GM12878 (cell line): Measurements from ENCODE around the gene TMEM131L. TPM values are rescaled to one million over a fixed set of nuclear protein-coding genes. Genes with fewer than 3 reads are reported as not detected.

Experiments used
- ATAC-seq: fragments of 200-7000 bp; cut with Tn5 transposase; 3 replicates; pipeline ENCODE4 v1.9.1; 2020; ENCODE audit warnings: mild to moderate bottlenecking, moderate library complexity
- BruUV-seq: library from RNA; stranded (reverse); fragments of 400-500 nt; replicated peaks from 2 replicates; lab custom pipeline; 2021; lab: Mats Ljungman, UMichigan
- CTCF ChIA-PET: fragments of 300-600 bp; sonication (Branson Sonifier 250); formaldehyde crosslinking; extraction: SDS; loops from one replicate; lab custom pipeline; 2021; ENCODE audit warnings: inconsistent platforms; lab: Yijun Ruan, JAX
- POLR2A ChIA-PET: fragments of 350-600 bp; formaldehyde crosslinking; extraction: SDS; loops from one replicate; lab custom pipeline; 2021; ENCODE audit warnings: inconsistent platforms; lab: Charles Lee
- RAD21 ChIA-PET: fragments of 300-600 bp; sonication (Branson Sonifier 250); formaldehyde crosslinking; loops from one replicate; lab custom pipeline; 2023; ENCODE audit warnings: antibody characterized with exemption; ENCODE audit not compliant: unreplicated experiment; lab: Charles Lee
- SMC1A ChIA-PET: fragments of 300-600 bp; sonication (Branson Sonifier 250); formaldehyde crosslinking; loops from one replicate; lab custom pipeline; 2023; ENCODE audit not compliant: unreplicated experiment, uncharacterized antibody; lab: Charles Lee
- DNase-seq: peaks from one replicate; pipeline ENCODE4 v3.0.0-alpha.2; 2011; ENCODE audit warnings: low read depth, low spot score
- FAIRE-seq: peaks from 3 replicates; lab custom pipeline; 2011; peaks lifted over from hg19 to GRCh38; lab: Jason Lieb, UNC
- H2AFZ ChIP-seq: 2 replicates; pipeline ENCODE4 v1.6.0; 2011; ENCODE audit warnings: low read depth, low read length, control low read depth; ENCODE audit not compliant: control insufficient read depth
- H3K27ac ChIP-seq: 2 replicates; pipeline ENCODE4 v1.5.1; 2011; ENCODE audit warnings: control low read depth; ENCODE audit not compliant: control insufficient read depth, insufficient read depth
- H3K27me3 ChIP-seq, 2 experiments: replicated peaks in 1 of 2; 2 replicates each; pipeline versions ENCODE4 v1.6.0 to v1.6.1; 2011; ENCODE audit warnings: low read length in 1 of 2; ENCODE audit not compliant: control insufficient read depth in 2 of 2, insufficient read depth in 2 of 2
- H3K36me3 ChIP-seq, 2 experiments: 2 replicates each; pipeline ENCODE4 v1.5.1; 2011; ENCODE audit warnings: low read length in 1 of 2; ENCODE audit not compliant: control insufficient read depth in 2 of 2, insufficient read depth in 2 of 2
- H3K4me1 ChIP-seq: 2 replicates; pipeline ENCODE4 v1.6.1; 2011; ENCODE audit warnings: mild to moderate bottlenecking, low read length, moderate library complexity, mixed read lengths; ENCODE audit not compliant: control insufficient read depth, insufficient read depth
- H3K4me2 ChIP-seq: 2 replicates; pipeline ENCODE4 v1.6.0; 2011; ENCODE audit warnings: control low read depth; ENCODE audit not compliant: control insufficient read depth, insufficient read depth
- H3K4me3 ChIP-seq: fragments of 200-600 bp; sonication (generic); 2 replicates; pipeline ENCODE4 v1.5.1; 2016
- H3K79me2 ChIP-seq: 2 replicates; pipeline ENCODE4 v1.6.0; 2011; ENCODE audit warnings: low read length; ENCODE audit not compliant: control insufficient read depth, insufficient read depth
- H3K9ac ChIP-seq: 2 replicates; pipeline ENCODE4 v1.8.0; 2011; ENCODE audit warnings: low read length, control low read depth, mixed read lengths; ENCODE audit not compliant: control insufficient read depth, insufficient read depth
- H3K9me3 ChIP-seq: replicated peaks from 3 replicates; pipeline ENCODE4 v1.5.1; 2011; ENCODE audit warnings: mild to moderate bottlenecking, low read length; ENCODE audit not compliant: control insufficient read depth, insufficient read depth
- H4K20me1 ChIP-seq: 2 replicates; pipeline ENCODE4 v1.6.0; 2011; ENCODE audit not compliant: control insufficient read depth, insufficient read depth
- CHD1 ChIP-seq: IDR thresholded peaks from 2 replicates; pipeline ENCODE4 v1.6.1; 2012; ENCODE audit warnings: low read depth, low read length, improper control_type of control experiment
- WGBS: methylation state at CpG from one replicate; pipeline ENCODE4 v1.1.6; 2016; ENCODE audit warnings: low lambda C conversion rate; ENCODE audit not compliant: insufficient replicate concordance, insufficient coverage; ENCODE audit errors: missing lambda C conversion rate; 5-methylcytosine and 5-hydroxymethylcytosine counted together
- in situ Hi-C: fragments of 300-500 bp; cut with MboI; formaldehyde crosslinking; loops from 9 replicates; pipeline ENCODE4 v1.14.3; 2018; ENCODE audit warnings: mixed read lengths
- intact Hi-C: fragments of 100-400 bp; cut with micrococcal nuclease; formaldehyde crosslinking; loops from one replicate; pipeline ENCODE4 v1.14.2; 2022; ENCODE audit not compliant: unreplicated experiment
- polyA plus RNA-seq, 11 experiments: library from polyadenylated mRNA; depleted of rRNA in 4 of 11; unstranded in 6 of 11; stranded (reverse) in 5 of 11; fragments of >200 nt; fragmentation: Nextera tagmentation in 4 of 11; fragmentation: Illumina TruSeq in 1 of 11; extraction: Ambion mirVana in 4 of 11; extraction: Trizol in 1 of 11; gene quantifications; 1 replicate in 1 of 11; 2 replicates in 10 of 11; pipeline versions ENCODE4 v1.2.1 to v1.2.3, GENCODE V29; 2011 to 2016; ENCODE audit warnings: inconsistent platforms in 2 of 11, missing spikeins in 2 of 11, low read depth in 1 of 11
- total RNA-seq, 4 experiments: library from RNA; depleted of rRNA in 3 of 4; stranded (reverse); fragments of >200 nt in 3 of 4; fragmentation: Illumina TruSeq in 1 of 4; extraction: Trizol in 1 of 4; gene quantifications; 2 replicates each; pipeline versions ENCODE4 v1.2.1 to v1.2.3, GENCODE V29; 2013 to 2021
- TF ChIP-seq, protein P1 (sequence below): fragments of 450-650 bp; IDR thresholded peaks from 2 replicates; pipeline ENCODE4 v1.6.1; 2017; ENCODE audit warnings: mild to moderate bottlenecking, moderate library complexity
- TF ChIP-seq, protein P2 (sequence below): fragments of 450-650 bp; IDR thresholded peaks from 2 replicates; pipeline ENCODE4 v1.6.1; 2017; ENCODE audit warnings: low read depth, mild to moderate bottlenecking, moderate library complexity

Gene TMEM131L
- total and polyA plus RNA-seq, 10 of the 15 experiments (the other 5 are each of a cell fraction or from before 2014, with no cell fraction given) = 8.5 to 101 (median 74.4) TPM

DNA sequence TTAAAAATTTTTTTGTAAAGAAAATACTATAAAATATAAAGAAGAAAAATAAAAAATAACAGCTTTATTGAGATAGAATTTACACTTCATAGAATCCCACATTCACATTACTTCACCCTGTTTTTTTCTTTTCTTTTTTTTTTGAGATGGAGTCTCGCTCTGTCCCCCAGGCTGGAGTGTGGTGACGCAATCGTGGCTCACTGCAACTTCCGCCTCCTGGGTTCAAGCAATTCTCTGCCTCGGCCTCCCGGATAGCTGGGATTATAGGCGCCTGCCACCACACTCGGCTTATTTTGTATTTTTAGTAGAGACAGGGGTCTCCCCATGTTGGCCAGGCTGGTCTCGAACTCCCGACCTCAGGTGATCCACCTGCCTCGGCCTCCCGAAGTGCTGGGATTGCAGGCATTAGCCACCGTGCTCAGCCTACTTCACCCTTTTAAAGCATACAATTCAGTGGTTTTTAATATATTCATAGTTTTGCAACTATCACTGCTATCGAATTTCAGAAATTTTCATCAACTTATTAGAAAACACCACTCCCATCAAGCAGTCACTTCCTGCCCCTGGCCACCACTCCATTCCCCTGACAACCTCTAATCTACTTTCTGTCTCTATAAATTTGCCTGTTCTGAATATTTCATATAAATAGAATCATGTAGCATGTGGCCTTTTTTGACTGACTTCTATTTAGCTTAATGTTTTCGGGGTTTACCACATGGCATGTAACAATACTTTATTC, 48.7 kb downstream of the TMEM131L start:
- Histone ChIP-seq H3K27ac (no peak overlapping the region), H3K9me3 (no peaks in the 10 kb centered on the region; the same call in 1 of the 3 replicates), H3K4me1 (peaks cover 38% of the 10 kb centered on the region), H3K79me2 (peaks cover 99% of the 10 kb centered on the region), H3K27me3 (no peaks in the 10 kb centered on the region), H2AFZ (no peak overlapping the region), H3K9ac (no peak overlapping the region), H3K4me2 (no peak overlapping the region), H3K4me3 (no peak overlapping the region), H3K36me3 (peaks cover 2 to 44% of the 10 kb centered on the region in 2 experiments; a peak in 3 of 4 replicates), H4K20me1 (no peaks in the 10 kb centered on the region)
- SMC1A ChIA-PET = interaction anchor here (1.0 to 12.9 kb wide), 8 partner anchors 9 to 82 kb away, joined by 3 to 177 read pairs (median 10); no protein-coding TSS in a partner anchor
- WGBS = 87% methylated on average over 15 of the region's 15 CpGs
- FAIRE-seq = no peak
- RAD21 ChIA-PET = interaction anchor here (1.3 to 1.6 kb wide), 3 partner anchors 15 to 49 kb away, joined by 3 to 4 read pairs (median 4); partner anchors contain the start of gene TMEM131L
- CTCF ChIA-PET = interaction anchor here (0.6 to 1.6 kb wide), 4 partner anchors 17 to 173 kb away, joined by 3 to 5 read pairs (median 3); no protein-coding TSS in a partner anchor
- TF ChIP-seq, protein P1, sequence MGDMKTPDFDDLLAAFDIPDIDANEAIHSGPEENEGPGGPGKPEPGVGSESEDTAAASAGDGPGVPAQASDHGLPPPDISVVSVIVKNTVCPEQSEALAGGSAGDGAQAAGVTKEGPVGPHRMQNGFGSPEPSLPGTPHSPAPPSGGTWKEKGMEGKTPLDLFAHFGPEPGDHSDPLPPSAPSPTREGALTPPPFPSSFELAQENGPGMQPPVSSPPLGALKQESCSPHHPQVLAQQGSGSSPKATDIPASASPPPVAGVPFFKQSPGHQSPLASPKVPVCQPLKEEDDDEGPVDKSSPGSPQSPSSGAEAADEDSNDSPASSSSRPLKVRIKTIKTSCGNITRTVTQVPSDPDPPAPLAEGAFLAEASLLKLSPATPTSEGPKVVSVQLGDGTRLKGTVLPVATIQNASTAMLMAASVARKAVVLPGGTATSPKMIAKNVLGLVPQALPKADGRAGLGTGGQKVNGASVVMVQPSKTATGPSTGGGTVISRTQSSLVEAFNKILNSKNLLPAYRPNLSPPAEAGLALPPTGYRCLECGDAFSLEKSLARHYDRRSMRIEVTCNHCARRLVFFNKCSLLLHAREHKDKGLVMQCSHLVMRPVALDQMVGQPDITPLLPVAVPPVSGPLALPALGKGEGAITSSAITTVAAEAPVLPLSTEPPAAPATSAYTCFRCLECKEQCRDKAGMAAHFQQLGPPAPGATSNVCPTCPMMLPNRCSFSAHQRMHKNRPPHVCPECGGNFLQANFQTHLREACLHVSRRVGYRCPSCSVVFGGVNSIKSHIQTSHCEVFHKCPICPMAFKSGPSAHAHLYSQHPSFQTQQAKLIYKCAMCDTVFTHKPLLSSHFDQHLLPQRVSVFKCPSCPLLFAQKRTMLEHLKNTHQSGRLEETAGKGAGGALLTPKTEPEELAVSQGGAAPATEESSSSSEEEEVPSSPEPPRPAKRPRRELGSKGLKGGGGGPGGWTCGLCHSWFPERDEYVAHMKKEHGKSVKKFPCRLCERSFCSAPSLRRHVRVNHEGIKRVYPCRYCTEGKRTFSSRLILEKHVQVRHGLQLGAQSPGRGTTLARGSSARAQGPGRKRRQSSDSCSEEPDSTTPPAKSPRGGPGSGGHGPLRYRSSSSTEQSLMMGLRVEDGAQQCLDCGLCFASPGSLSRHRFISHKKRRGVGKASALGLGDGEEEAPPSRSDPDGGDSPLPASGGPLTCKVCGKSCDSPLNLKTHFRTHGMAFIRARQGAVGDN = 0 out of 2 replicates have a peak, but pooled peaks have one; percentile 31
- TF ChIP-seq, protein P2, sequence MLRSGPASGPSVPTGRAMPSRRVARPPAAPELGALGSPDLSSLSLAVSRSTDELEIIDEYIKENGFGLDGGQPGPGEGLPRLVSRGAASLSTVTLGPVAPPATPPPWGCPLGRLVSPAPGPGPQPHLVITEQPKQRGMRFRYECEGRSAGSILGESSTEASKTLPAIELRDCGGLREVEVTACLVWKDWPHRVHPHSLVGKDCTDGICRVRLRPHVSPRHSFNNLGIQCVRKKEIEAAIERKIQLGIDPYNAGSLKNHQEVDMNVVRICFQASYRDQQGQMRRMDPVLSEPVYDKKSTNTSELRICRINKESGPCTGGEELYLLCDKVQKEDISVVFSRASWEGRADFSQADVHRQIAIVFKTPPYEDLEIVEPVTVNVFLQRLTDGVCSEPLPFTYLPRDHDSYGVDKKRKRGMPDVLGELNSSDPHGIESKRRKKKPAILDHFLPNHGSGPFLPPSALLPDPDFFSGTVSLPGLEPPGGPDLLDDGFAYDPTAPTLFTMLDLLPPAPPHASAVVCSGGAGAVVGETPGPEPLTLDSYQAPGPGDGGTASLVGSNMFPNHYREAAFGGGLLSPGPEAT = no peak
- no peak for TF ChIP-seq CHD1
- no peak for ATAC-seq
- no TSS peak for BruUV-seq
- in situ Hi-C loops = no loop called here
- POLR2A ChIA-PET = interaction anchor here (0.6 to 2.6 kb wide), 6 partner anchors 9 to 59 kb away, joined by 3 to 12 read pairs (median 5); no protein-coding TSS in a partner anchor
- no peak for DNase-seq
- intact Hi-C loops = no loop called here
